ENCODE data around the gene TNFSF11. TPM values are rescaled to one million over a fixed set of nuclear protein-coding genes. Genes with fewer than 3 reads are reported as not detected.

Gene TNFSF11
- total RNA-seq, 1 donor from 2014 or later, result 2.1 TPM

DNA sequence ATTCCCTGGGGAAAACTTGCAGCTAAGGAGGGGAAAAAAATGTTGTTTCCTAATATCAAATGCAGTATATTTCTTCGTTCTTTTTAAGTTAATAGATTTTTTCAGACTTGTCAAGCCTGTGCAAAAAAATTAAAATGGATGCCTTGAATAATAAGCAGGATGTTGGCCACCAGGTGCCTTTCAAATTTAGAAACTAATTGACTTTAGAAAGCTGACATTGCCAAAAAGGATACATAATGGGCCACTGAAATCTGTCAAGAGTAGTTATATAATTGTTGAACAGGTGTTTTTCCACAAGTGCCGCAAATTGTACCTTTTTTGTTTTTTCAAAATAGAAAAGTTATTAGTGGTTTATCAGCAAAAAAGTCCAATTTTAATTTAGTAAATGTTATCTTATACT, 33.6 kb downstream of the TNFSF11 start:
- H3K36me3 Mint-ChIP-seq (ENCODE audit: low read depth), result no peaks in the 10 kb centered on the region
- intact Hi-C loops (cut with micrococcal nuclease), result no loop called here
- peaks cover 2% of the 10 kb centered on the region for H3K27me3 Mint-ChIP-seq
- no peak overlapping the region for H3K27ac Mint-ChIP-seq
- no peaks in the 10 kb centered on the region for H3K9me3 Mint-ChIP-seq
- H3K4me1 Mint-ChIP-seq, result no peaks in the 10 kb centered on the region
- no peak overlapping the region for H3K4me3 Mint-ChIP-seq
- DNase-seq, result no peak

DNA sequence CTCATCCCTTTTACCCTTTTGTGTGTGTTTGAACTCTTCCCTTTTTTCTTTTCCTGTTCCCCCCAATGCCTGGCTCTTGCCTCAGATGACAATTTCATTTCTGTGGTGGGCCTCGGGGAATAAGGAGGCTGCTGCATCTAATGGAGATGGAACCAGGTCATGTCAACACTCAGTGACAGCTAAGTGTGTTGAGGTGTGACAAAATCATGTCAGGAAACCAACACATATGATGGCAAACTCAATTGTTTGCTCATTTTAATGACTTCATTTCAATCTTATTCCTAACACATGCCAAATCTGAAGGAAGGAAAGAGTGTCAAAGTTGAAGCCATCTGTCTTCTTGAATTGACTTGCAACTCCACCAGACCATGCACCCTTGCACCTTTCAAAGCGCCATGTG, 36.7 kb downstream of the TNFSF11 start:
- Mint-ChIP-seq H3K36me3 (ENCODE audit: low read depth) (no peaks in the 10 kb centered on the region), H3K27ac (no peak overlapping the region), H3K4me1 (no peaks in the 10 kb centered on the region), H3K9me3 (no peaks in the 10 kb centered on the region), H3K4me3 (no peak overlapping the region), H3K27me3 (peaks cover 4% of the 10 kb centered on the region)
- DNase-seq, result no peak
- intact Hi-C loops (cut with micrococcal nuclease), result no loop called here

GRCh38 chr13:42611086-42611779, 37.3 kb downstream of the TNFSF11 start:
- DNase-seq, result no peak
- Mint-ChIP-seq H3K27ac (no peak overlapping the region), H3K36me3 (ENCODE audit: low read depth) (no peaks in the 10 kb centered on the region), H3K27me3 (peaks cover 6% of the 10 kb centered on the region), H3K4me1 (no peaks in the 10 kb centered on the region), H3K4me3 (no peak overlapping the region), H3K9me3 (no peaks in the 10 kb centered on the region)
- intact Hi-C loops (cut with micrococcal nuclease), result no loop called here

DNA sequence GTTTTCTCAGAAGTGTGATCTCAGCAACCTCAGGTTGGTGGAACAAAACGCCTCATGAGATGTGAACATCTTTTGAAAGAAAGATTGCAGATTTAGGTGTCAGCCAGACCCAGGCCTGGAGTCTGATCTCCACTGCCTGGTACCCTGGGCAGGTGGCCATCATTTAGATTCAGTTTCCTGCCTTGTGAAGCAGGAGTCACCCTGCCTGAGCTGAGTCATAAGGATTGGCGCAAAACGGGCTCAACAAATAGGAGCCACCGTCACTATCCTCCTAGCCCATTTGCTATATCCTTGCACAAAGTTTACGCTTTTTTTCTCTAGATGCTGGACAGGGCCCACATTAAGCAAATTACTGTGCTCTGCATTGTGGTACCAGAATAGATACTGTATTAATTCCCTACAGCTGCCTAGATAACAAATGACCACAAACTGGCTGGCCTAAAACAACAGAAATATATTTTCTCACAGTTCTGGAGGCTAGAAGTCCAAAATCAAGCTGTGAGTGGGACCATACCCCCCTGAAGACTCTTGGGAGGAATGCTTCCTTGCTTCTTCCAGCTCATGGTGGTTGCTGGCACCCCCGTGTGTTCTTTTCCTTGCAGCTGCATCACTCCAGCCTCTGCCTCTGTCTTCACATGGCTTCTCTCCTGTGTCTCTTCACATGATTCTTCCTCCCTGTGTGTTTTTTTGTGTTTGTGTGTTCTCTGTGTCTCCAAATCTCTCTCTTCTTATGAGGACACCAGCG, 38.2 kb downstream of the TNFSF11 start:
- Mint-ChIP-seq H3K4me3 (no peak overlapping the region), H3K36me3 (ENCODE audit: low read depth) (no peaks in the 10 kb centered on the region), H3K27ac (no peak overlapping the region), H3K4me1 (no peaks in the 10 kb centered on the region), H3K27me3 (peaks cover 7% of the 10 kb centered on the region), H3K9me3 (no peaks in the 10 kb centered on the region)
- intact Hi-C loops (cut with micrococcal nuclease), result no loop called here
- DNase-seq, result no peak

DNA sequence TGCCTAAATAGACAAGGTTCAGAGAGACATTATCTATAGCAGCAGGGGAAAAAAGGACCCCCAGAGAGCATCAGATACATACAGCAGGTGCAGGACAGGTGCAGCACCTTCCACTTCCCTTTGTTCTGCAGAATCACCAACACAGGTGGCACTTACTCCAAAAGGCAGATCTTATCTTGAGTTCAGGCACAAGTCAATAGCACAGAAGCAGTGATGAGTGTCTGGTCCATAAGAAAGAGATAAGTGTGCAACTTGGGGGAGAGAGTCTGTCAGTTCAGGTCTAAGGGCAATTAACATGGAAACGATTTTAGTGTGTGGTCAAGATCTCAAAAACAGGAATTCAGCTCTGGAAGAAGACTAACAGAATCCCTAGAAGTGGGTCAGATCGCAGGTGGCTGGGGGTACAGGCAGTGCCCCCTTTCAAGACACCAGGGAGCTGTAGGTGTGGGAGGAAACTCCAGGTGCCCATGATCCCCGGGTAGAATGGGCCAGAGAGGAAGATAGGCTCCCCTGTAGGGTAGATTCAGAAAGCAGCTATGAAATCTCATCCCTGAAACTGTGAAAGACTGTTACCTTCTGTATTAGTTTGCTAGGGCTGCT, 40.6 kb downstream of the TNFSF11 start:
- no peak for DNase-seq
- intact Hi-C loops (cut with micrococcal nuclease), result no loop called here
- Mint-ChIP-seq H3K4me3 (no peak overlapping the region), H3K36me3 (ENCODE audit: low read depth) (no peaks in the 10 kb centered on the region), H3K27ac (no peak overlapping the region), H3K4me1 (no peaks in the 10 kb centered on the region), H3K27me3 (peaks cover 6% of the 10 kb centered on the region), H3K9me3 (no peaks in the 10 kb centered on the region)

DNA sequence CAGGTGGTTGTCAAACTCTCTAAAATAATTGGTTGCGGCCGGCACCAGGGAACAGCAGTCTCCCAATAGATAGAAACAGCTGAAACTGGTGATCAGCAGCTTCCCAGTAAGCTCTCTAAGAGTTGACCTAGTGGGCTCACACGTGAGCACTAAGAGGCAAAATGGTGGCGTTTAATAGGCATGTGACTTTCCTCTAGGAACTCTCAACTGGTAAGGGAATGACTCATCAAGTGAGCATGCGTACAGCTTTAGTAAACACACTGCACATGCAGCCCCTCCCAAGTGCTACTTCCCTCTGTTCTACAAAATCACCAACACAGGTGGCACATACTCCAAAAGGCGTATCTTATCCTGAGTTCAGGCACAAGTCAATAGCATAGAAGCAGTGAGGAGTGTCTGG, 41.7 kb downstream of the TNFSF11 start:
- intact Hi-C loops (cut with micrococcal nuclease), result no loop called here
- no peak overlapping the region for H3K4me3 Mint-ChIP-seq
- H3K4me1 Mint-ChIP-seq, result no peaks in the 10 kb centered on the region
- H3K36me3 Mint-ChIP-seq (ENCODE audit: low read depth), result no peaks in the 10 kb centered on the region
- no peaks in the 10 kb centered on the region for H3K9me3 Mint-ChIP-seq
- H3K27me3 Mint-ChIP-seq, result peaks cover 10% of the 10 kb centered on the region
- H3K27ac Mint-ChIP-seq, result no peak overlapping the region
- no peak for DNase-seq

DNA sequence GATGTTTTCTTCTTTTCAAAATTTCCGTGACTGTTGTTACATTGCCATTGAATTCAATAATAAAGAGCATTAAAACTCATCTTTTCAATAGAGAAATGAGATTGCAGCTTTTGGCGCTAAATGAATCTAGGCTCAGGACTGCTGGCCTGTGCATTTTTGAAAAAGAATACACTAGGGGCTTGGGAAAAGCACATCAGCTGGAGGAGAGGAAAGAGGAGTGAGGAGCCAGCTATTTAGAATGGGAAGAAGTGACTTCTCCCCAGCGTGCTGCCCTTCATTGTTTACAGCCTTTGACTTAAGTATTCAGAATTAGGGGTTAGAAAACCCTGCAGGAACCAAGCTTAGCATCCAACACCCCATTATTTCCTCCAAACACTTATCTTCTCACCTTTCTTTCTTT, 43.3 kb downstream of the TNFSF11 start:
- H3K27ac Mint-ChIP-seq, result no peak overlapping the region
- no peak for DNase-seq
- peaks cover 12% of the 10 kb centered on the region for H3K27me3 Mint-ChIP-seq
- no peaks in the 10 kb centered on the region for H3K9me3 Mint-ChIP-seq
- no peak overlapping the region for H3K4me3 Mint-ChIP-seq
- H3K4me1 Mint-ChIP-seq, result no peaks in the 10 kb centered on the region
- intact Hi-C loops (cut with micrococcal nuclease), result no loop called here
- H3K36me3 Mint-ChIP-seq (ENCODE audit: low read depth), result no peaks in the 10 kb centered on the region

DNA sequence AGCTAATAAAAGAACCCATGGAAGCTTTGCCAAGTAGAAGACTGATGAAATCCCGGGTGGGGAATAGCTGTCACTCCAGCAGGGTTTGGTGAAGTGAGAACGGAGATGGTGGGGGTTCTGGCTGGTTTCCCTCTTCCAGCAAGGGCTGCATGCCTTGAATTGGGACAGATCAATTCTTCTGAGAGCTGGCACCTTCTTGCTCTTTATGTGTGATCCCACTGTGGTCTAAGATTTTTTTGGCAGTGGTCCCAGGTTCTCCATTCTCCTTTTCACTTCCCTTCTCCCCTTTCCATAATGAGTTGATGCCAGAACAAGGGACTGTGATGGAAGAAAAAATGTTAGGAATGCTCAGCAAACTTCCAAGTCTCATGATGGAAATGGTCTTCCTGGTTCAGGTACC, 50.0 kb downstream of the TNFSF11 start:
- no peak for DNase-seq
- Mint-ChIP-seq H3K36me3 (ENCODE audit: low read depth) (no peaks in the 10 kb centered on the region), H3K27ac (no peak overlapping the region), H3K4me1 (no peaks in the 10 kb centered on the region), H3K4me3 (no peak overlapping the region), H3K9me3 (no peaks in the 10 kb centered on the region), H3K27me3 (peaks cover 16% of the 10 kb centered on the region)
- intact Hi-C loops (cut with micrococcal nuclease), result no loop called here

DNA sequence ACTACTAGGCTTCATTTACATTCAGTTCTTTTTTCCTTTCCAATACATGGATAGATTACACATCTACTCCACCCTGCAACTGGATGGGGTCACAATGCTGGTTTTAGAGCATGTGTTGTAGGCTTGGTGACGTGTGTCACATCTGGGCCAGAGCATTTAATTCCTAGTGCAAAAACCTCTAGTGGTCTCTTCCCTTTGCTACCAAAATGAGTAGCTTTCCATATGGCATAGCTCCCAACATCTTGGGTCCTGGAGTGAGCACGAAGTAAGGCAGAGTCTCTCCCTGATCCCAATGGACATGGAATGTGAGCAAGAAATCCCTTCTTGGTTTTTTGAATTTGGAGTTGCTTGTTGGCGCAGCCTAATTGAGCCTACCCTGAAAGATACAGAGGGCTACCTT, 51.7 kb downstream of the TNFSF11 start:
- H3K27ac Mint-ChIP-seq, result no peak overlapping the region
- no peaks in the 10 kb centered on the region for H3K36me3 Mint-ChIP-seq (ENCODE audit: low read depth)
- H3K4me3 Mint-ChIP-seq, result no peak overlapping the region
- intact Hi-C loops (cut with micrococcal nuclease), result no loop called here
- no peaks in the 10 kb centered on the region for H3K4me1 Mint-ChIP-seq
- H3K27me3 Mint-ChIP-seq, result peaks cover 16% of the 10 kb centered on the region
- DNase-seq, result no peak
- H3K9me3 Mint-ChIP-seq, result no peaks in the 10 kb centered on the region

DNA sequence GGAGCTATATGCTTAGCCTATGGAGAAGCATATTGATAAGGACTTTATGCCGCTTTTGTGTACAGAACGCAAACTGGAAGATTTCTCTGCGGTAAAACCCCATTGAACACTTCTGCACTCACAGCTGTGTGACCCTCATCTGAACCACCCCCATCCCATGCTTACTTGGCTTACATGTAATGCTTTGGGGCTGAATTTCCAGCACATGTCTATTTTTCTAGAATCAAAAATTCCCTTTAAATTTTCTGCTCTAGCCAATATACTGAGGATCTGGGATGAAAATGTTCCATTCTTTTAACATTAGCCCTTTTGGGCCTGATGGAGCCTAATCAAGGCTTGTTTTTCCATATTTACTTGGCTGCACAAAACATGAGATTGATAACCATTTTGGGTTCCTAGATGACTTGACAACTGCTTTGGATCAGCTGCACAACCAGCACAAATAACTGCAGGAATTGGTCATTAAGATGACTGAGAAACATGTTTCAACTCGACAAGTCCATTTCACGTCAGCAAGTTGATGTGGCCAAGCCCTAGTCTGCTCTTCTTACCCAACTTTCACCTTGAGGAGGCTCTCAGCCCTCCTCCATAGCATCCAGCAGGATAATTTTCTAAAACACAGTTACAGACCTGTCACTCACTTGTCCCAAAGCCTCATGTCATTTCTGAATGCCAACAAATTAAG, 52.4 kb downstream of the TNFSF11 start:
- intact Hi-C loops (cut with micrococcal nuclease), result no loop called here
- H3K9me3 Mint-ChIP-seq, result no peaks in the 10 kb centered on the region
- no peaks in the 10 kb centered on the region for H3K4me1 Mint-ChIP-seq
- H3K27me3 Mint-ChIP-seq, result peaks cover 14% of the 10 kb centered on the region
- no peak overlapping the region for H3K4me3 Mint-ChIP-seq
- no peaks in the 10 kb centered on the region for H3K36me3 Mint-ChIP-seq (ENCODE audit: low read depth)
- H3K27ac Mint-ChIP-seq, result no peak overlapping the region
- DNase-seq, result no peak

- no peaks in the 10 kb centered on the region for H3K4me1 Mint-ChIP-seq
- no peak overlapping the region for H3K4me3 Mint-ChIP-seq
- intact Hi-C loops (cut with micrococcal nuclease), result no loop called here
- no peak overlapping the region for H3K27ac Mint-ChIP-seq
- no peak for DNase-seq
- no peaks in the 10 kb centered on the region for H3K36me3 Mint-ChIP-seq (ENCODE audit: low read depth)
- H3K27me3 Mint-ChIP-seq, result peaks cover 17% of the 10 kb centered on the region
- no peaks in the 10 kb centered on the region for H3K9me3 Mint-ChIP-seq
Observed at GRCh38 chr13:42628666-42629065, 54.7 kb downstream of the TNFSF11 start.

DNA sequence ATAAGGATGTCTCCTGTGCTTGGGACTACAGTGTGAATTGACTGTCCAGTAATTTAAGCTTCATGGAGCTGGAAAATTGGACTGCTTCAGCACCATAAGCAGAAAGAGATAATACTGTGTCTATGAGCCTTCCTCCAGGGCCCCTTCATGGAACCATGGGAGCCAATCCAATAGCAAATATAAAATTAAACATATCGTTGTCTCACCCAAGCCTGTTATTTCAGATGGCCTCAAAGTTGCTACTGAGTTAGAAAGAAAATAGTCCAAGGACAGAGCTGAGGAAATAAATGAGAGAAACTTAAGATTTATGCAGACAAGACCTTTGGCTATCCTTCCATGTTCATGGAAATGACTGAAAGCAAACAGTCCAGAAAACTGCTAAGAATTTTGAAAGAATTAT, 57.2 kb downstream of the TNFSF11 start:
- intact Hi-C loops (cut with micrococcal nuclease), result no loop called here
- peaks cover 21% of the 10 kb centered on the region for H3K27me3 Mint-ChIP-seq
- no peaks in the 10 kb centered on the region for H3K4me1 Mint-ChIP-seq
- H3K9me3 Mint-ChIP-seq, result no peaks in the 10 kb centered on the region
- no peak for DNase-seq
- no peaks in the 10 kb centered on the region for H3K36me3 Mint-ChIP-seq (ENCODE audit: low read depth)
- H3K27ac Mint-ChIP-seq, result no peak overlapping the region
- no peak overlapping the region for H3K4me3 Mint-ChIP-seq

- DNase-seq, result no peak
- H3K9me3 Mint-ChIP-seq, result no peaks in the 10 kb centered on the region
- H3K36me3 Mint-ChIP-seq (ENCODE audit: low read depth), result no peaks in the 10 kb centered on the region
- H3K27me3 Mint-ChIP-seq, result peaks cover 15% of the 10 kb centered on the region
- H3K27ac Mint-ChIP-seq, result no peak overlapping the region
- no peak overlapping the region for H3K4me3 Mint-ChIP-seq
- no peaks in the 10 kb centered on the region for H3K4me1 Mint-ChIP-seq
- intact Hi-C loops (cut with micrococcal nuclease), result no loop called here
Observed at GRCh38 chr13:42633495-42633894, 59.5 kb downstream of the TNFSF11 start.

GRCh38 chr13:42638101-42638500, 64.1 kb downstream of the TNFSF11 start:
- no peaks in the 10 kb centered on the region for H3K4me1 Mint-ChIP-seq

More at GRCh38 chr13:42638101-42638500, 64.1 kb downstream of the TNFSF11 start:
- Mint-ChIP-seq H3K27ac (no peak overlapping the region), H3K9me3 (peaks cover 4% of the 10 kb centered on the region), H3K36me3 (ENCODE audit: low read depth) (no peaks in the 10 kb centered on the region), H3K4me3 (no peak overlapping the region), H3K27me3 (peaks cover 14% of the 10 kb centered on the region)
- intact Hi-C loops (cut with micrococcal nuclease), result no loop called here
- DNase-seq, result no peak
